HepG2 (cell line): ENCODE measurements around the gene MYOM1. TPM values are rescaled to one million over a fixed set of nuclear protein-coding genes. Genes with fewer than 3 reads are reported as not detected.

Source experiments
- CCAR2 ChIP-seq: fragments of 200-400 bp; formaldehyde crosslinking; optimal IDR thresholded peaks from 2 replicates; pipeline ENCODE3; 2018; ENCODE audit warnings: low read depth, mild to moderate bottlenecking, low read length, moderate library complexity
- E2F5 ChIP-seq: sonication (generic); formaldehyde crosslinking; conservative IDR thresholded peaks from 2 replicates; pipeline ENCODE4 v1.4.0; 2020; ENCODE audit warnings: missing genetic modification reagents
- ISL2 ChIP-seq: sonication (generic); formaldehyde crosslinking; IDR thresholded peaks from 2 replicates; pipeline ENCODE4 v1.5.0; 2020; ENCODE audit warnings: missing genetic modification reagents
- KDM2A ChIP-seq: sonication (generic); formaldehyde crosslinking; IDR thresholded peaks from 2 replicates; pipeline ENCODE4 v1.4.0; 2020; ENCODE audit warnings: low read depth, missing genetic modification reagents, borderline replicate concordance
- MATR3 ChIP-seq: sonication (generic); formaldehyde crosslinking; IDR thresholded peaks from 2 replicates; pipeline ENCODE4 v1.4.0; 2020; ENCODE audit warnings: missing genetic modification reagents
- MEF2D ChIP-seq: sonication (generic); formaldehyde crosslinking; IDR thresholded peaks from 2 replicates; pipeline ENCODE4 v1.5.1; 2020; ENCODE audit warnings: mild to moderate bottlenecking, missing genetic modification reagents
- MTA3 ChIP-seq: sonication (generic); formaldehyde crosslinking; IDR thresholded peaks from 2 replicates; pipeline ENCODE4 v1.4.0; 2020; ENCODE audit warnings: missing genetic modification reagents
- NCOA1 ChIP-seq: sonication (generic); formaldehyde crosslinking; IDR thresholded peaks from 2 replicates; pipeline ENCODE4 v1.9.0; 2021; ENCODE audit warnings: missing genetic modification reagents
- NR3C1 ChIP-seq: sonication (generic); formaldehyde crosslinking; IDR thresholded peaks from 2 replicates; pipeline ENCODE4 v1.4.0; 2020; ENCODE audit warnings: missing genetic modification reagents
- PBX3 ChIP-seq: sonication (generic); formaldehyde crosslinking; IDR thresholded peaks from 2 replicates; pipeline ENCODE4 v1.8.1; 2023; ENCODE audit warnings: missing genetic modification reagents, inconsistent platforms, borderline replicate concordance
- PCBP1 ChIP-seq: fragments of 200-400 bp; formaldehyde crosslinking; IDR thresholded peaks from 2 replicates; pipeline ENCODE4 v1.6.1; 2017; ENCODE audit warnings: mild to moderate bottlenecking, low read depth, low read length, borderline replicate concordance
- PCBP2 ChIP-seq: fragments of 200-400 bp; formaldehyde crosslinking; optimal IDR thresholded peaks from 2 replicates; pipeline ENCODE3; 2018; ENCODE audit warnings: low read length, low read depth; ENCODE audit not compliant: poor library complexity, severe bottlenecking
- PITX1 ChIP-seq: sonication (generic); formaldehyde crosslinking; IDR thresholded peaks from 2 replicates; pipeline ENCODE4 v1.5.1; 2020; ENCODE audit warnings: mild to moderate bottlenecking, missing genetic modification reagents
- PRDM15 ChIP-seq: sonication (generic); formaldehyde crosslinking; IDR thresholded peaks from 2 replicates; pipeline ENCODE4 v1.4.0; 2020; ENCODE audit warnings: missing genetic modification reagents
- ZFP82 ChIP-seq: sonication (generic); formaldehyde crosslinking; IDR thresholded peaks from 2 replicates; pipeline ENCODE4 v1.5.1; 2020; ENCODE audit warnings: mild to moderate bottlenecking, missing genetic modification reagents, borderline replicate concordance
- ZNF24 ChIP-seq: fragments of 450-650 bp; IDR thresholded peaks from 2 replicates; pipeline ENCODE4 v1.6.1; 2017; ENCODE audit warnings: antibody characterized with exemption, mild to moderate bottlenecking
- ZNF503 ChIP-seq: sonication (generic); formaldehyde crosslinking; IDR thresholded peaks from 2 replicates; pipeline ENCODE4 v1.4.0; 2020; ENCODE audit warnings: missing genetic modification reagents
- ZNF652 ChIP-seq: IDR thresholded peaks from 2 replicates; pipeline ENCODE4 v1.6.1; 2016; ENCODE audit warnings: low read depth, borderline replicate concordance
- polyA plus RNA-seq, 8 experiments: library from polyadenylated mRNA; depleted of rRNA in 3 of 8; stranded (reverse) in 7 of 8; unstranded in 1 of 8; fragments of >200 nt; fragmentation: Illumina TruSeq in 4 of 8; extraction: Trizol in 4 of 8; gene quantifications; 2 replicates each; pipeline versions ENCODE4 v1.2.1 to v1.2.3, GENCODE V29; 2011 to 2016; ENCODE audit warnings: low read depth in 4 of 8, missing spikeins in 1 of 8, mixed read lengths in 1 of 8; ENCODE audit not compliant: insufficient read depth in 1 of 8
- total RNA-seq, 5 experiments: library from RNA; depleted of rRNA; stranded (reverse); fragments of >200 nt; fragmentation: Illumina TruSeq; extraction: Trizol; gene quantifications; 2 replicates each; pipeline ENCODE4 v1.2.3, GENCODE V29; 2016; ENCODE audit warnings: low read depth in 1 of 5

Gene MYOM1
- total and polyA plus RNA-seq, 2 of the 13 experiments (the other 11 are each of a cell fraction or from before 2014, with no cell fraction given) = 0.46 to 0.98 TPM

GRCh38 chr18:3060667-3061580 is 158.8 kb downstream of the MYOM1 start (continued):
- TF ChIP-seq PBX3 (CRISPR knock-in tag) (no peak), ZNF652 (peak; percentile 44; the same call in 1 of the 2 replicates), KDM2A (CRISPR knock-in tag) (no peak; the same call in 1 of the 2 replicates), MTA3 (no peak), PRDM15 (CRISPR knock-in tag) (no peak), MATR3 (CRISPR knock-in tag) (no peak), E2F5 (CRISPR knock-in tag) (no peak), ZFP82 (CRISPR knock-in tag) (no peak), ZNF24 (peak; percentile 96), PCBP1 (no peak), NCOA1 (CRISPR knock-in tag) (no peak), ISL2 (CRISPR knock-in tag) (peak; percentile 60), ZNF503 (CRISPR knock-in tag) (no peak), CCAR2 (no peak), NR3C1 (CRISPR knock-in tag) (no peak), PITX1 (peak; percentile 12; the same call in 1 of the 2 replicates), MEF2D (CRISPR knock-in tag) (peak; percentile 86), PCBP2 (no peak)
